ENCODE data around the gene THADA.

Gene THADA

GRCh38 chr2:43346602-43347567 is 249.0 kb downstream of the THADA start:
- no peak for DNase-seq (ENCODE audit: low read depth)

- no peak for DNase-seq (ENCODE audit: low read depth)
Observed at GRCh38 chr2:43345872-43346271, 250.0 kb downstream of the THADA start.

- DNase-seq (ENCODE audit: low read depth): no peak
Observed at GRCh38 chr2:43345391-43345813, 250.4 kb downstream of the THADA start.

GRCh38 chr2:43344868-43345373 is 250.9 kb downstream of the THADA start:
- no peak for DNase-seq (ENCODE audit: low read depth)

GRCh38 chr2:43343573-43344304 is 252.1 kb downstream of the THADA start:
- peak; percentile 87 for DNase-seq (ENCODE audit: low read depth)

GRCh38 chr2:43341959-43342757 is 253.7 kb downstream of the THADA start:
- DNase-seq (ENCODE audit: low read depth): no peak

- no peak for DNase-seq (ENCODE audit: low read depth)
Observed at GRCh38 chr2:43340945-43341356, 254.9 kb downstream of the THADA start.

- DNase-seq (ENCODE audit: low read depth): no peak
Observed at GRCh38 chr2:43340066-43340465, 255.8 kb downstream of the THADA start.

GRCh38 chr2:43333656-43334144 is 262.1 kb downstream of the THADA start:
- no peak for DNase-seq (ENCODE audit: low read depth)

GRCh38 chr2:43333101-43333655 is 262.7 kb downstream of the THADA start:
- no peak for DNase-seq (ENCODE audit: low read depth)

- DNase-seq (ENCODE audit: low read depth): no peak
Observed at GRCh38 chr2:43332653-43333052, 263.2 kb downstream of the THADA start.

GRCh38 chr2:43331422-43331821 is 264.4 kb downstream of the THADA start:
- no peak for DNase-seq (ENCODE audit: low read depth)

GRCh38 chr2:43329637-43330036 is 266.2 kb downstream of the THADA start:
- no peak for DNase-seq (ENCODE audit: low read depth)

GRCh38 chr2:43328832-43329231 is 267.0 kb downstream of the THADA start:
- no peak for DNase-seq (ENCODE audit: low read depth)

- no peak for DNase-seq (ENCODE audit: low read depth)
Observed at GRCh38 chr2:43328133-43328532, 267.7 kb downstream of the THADA start.

- no peak for DNase-seq (ENCODE audit: low read depth)
Observed at GRCh38 chr2:43327119-43327518, 268.7 kb downstream of the THADA start.

- no peak for DNase-seq (ENCODE audit: low read depth)
Observed at GRCh38 chr2:43326101-43326825, 269.6 kb downstream of the THADA start.

- no peak for DNase-seq (ENCODE audit: low read depth)
Observed at GRCh38 chr2:43325107-43325811, 270.6 kb downstream of the THADA start.

- no peak for DNase-seq (ENCODE audit: low read depth)
Observed at GRCh38 chr2:43324259-43325106, 271.4 kb downstream of the THADA start.
